HEK293 (cell line): Measurements from ENCODE around the gene MEI4.

Source experiments
- CTCF ChIA-PET: fragments of 350-600 bp; formaldehyde crosslinking; extraction: SDS; loops from one replicate; lab custom pipeline; 2021; ENCODE audit warnings: antibody characterized with exemption; lab: Yijun Ruan, JAX
- POLR2A ChIA-PET: fragments of 300-600 bp; formaldehyde crosslinking; extraction: SDS; loops from one replicate; lab custom pipeline; 2020; ENCODE audit warnings: antibody characterized with exemption, inconsistent platforms; lab: Yijun Ruan, JAX
- H3K27ac ChIP-seq: fragments of 200-500 bp; sonication (Bioruptor generic); 2 replicates; pipeline ENCODE4 v1.5.1; 2014; ENCODE audit warnings: low read depth, low read length, control low read depth, inconsistent platforms; ENCODE audit errors: extremely low read depth
- H3K36me3 ChIP-seq, 2 experiments: fragments of 200-500 bp in 1 of 2; sonication (Bioruptor generic) in 1 of 2; 1 replicate in 1 of 2; 2 replicates in 1 of 2; pipeline ENCODE4 v1.5.1; 2014 to 2017; ENCODE audit warnings: inconsistent platforms in 2 of 2, low read length in 2 of 2; ENCODE audit not compliant: control insufficient read depth in 2 of 2, insufficient read depth in 1 of 2
- H3K4me1 ChIP-seq: fragments of 200-500 bp; sonication (Bioruptor generic); 2 replicates; pipeline ENCODE4 v1.5.1; 2014; ENCODE audit warnings: mild to moderate bottlenecking, low read length, inconsistent platforms; ENCODE audit not compliant: control insufficient read depth, insufficient read depth
- H3K4me3 ChIP-seq: 2 replicates; pipeline ENCODE4 v1.5.1; 2011; ENCODE audit warnings: low read depth, mild to moderate bottlenecking, control low read depth, low read length, moderate library complexity
- H3K9me3 ChIP-seq: fragments of 200-500 bp; sonication (Bioruptor generic); 2 replicates; pipeline ENCODE4 v1.5.1; 2014; ENCODE audit warnings: low read depth, low read length, inconsistent platforms; ENCODE audit not compliant: control insufficient read depth, insufficient read depth
- GFI1B ChIP-seq: fragments of 450-650 bp; formaldehyde crosslinking; IDR thresholded peaks from 2 replicates; pipeline ENCODE4 v1.5.1; 2016; ENCODE audit warnings: missing biosample characterization, missing genetic modification characterization
- GLI4 ChIP-seq: fragments of 450-650 bp; formaldehyde crosslinking; IDR thresholded peaks from 2 replicates; pipeline ENCODE4 v1.5.1; 2016; ENCODE audit warnings: missing biosample characterization, missing genetic modification characterization
- SP2 ChIP-seq: fragments of 450-650 bp; formaldehyde crosslinking; IDR thresholded peaks from 2 replicates; pipeline ENCODE4 v1.5.1; 2016; ENCODE audit warnings: missing biosample characterization, missing genetic modification characterization
- ZEB2 ChIP-seq: fragments of 450-650 bp; formaldehyde crosslinking; IDR thresholded peaks from 2 replicates; pipeline ENCODE4 v1.5.1; 2016; ENCODE audit warnings: missing biosample characterization, missing genetic modification characterization
- ZIC2 ChIP-seq: fragments of 450-650 bp; formaldehyde crosslinking; IDR thresholded peaks from 2 replicates; pipeline ENCODE4 v1.5.1; 2016; ENCODE audit warnings: missing biosample characterization, missing genetic modification characterization
- ZNF146 ChIP-seq: fragments of 450-650 bp; formaldehyde crosslinking; IDR thresholded peaks from 2 replicates; pipeline ENCODE4 v1.5.1; 2016; ENCODE audit warnings: missing biosample characterization, missing genetic modification characterization
- ZNF157 ChIP-seq: fragments of 450-650 bp; formaldehyde crosslinking; IDR thresholded peaks from 2 replicates; pipeline ENCODE4 v1.5.1; 2016; ENCODE audit warnings: missing biosample characterization, missing genetic modification characterization
- ZNF311 ChIP-seq: fragments of 450-650 bp; formaldehyde crosslinking; IDR thresholded peaks from 2 replicates; pipeline ENCODE4 v1.5.1; 2017; ENCODE audit warnings: missing biosample characterization, missing genetic modification characterization, borderline replicate concordance
- ZNF341 ChIP-seq: fragments of 450-650 bp; formaldehyde crosslinking; IDR thresholded peaks from 2 replicates; pipeline ENCODE4; 2016; ENCODE audit warnings: low read depth, missing biosample characterization, missing genetic modification characterization
- ZNF391 ChIP-seq: fragments of 450-650 bp; formaldehyde crosslinking; IDR thresholded peaks from 2 replicates; pipeline ENCODE4 v1.5.1; 2016; ENCODE audit warnings: low read depth, missing biosample characterization, missing genetic modification characterization, borderline replicate concordance
- ZNF473 ChIP-seq: fragments of 450-650 bp; formaldehyde crosslinking; IDR thresholded peaks from 2 replicates; pipeline ENCODE4 v1.5.1; 2017; ENCODE audit warnings: missing biosample characterization, missing genetic modification characterization
- ZNF48 ChIP-seq: fragments of 450-650 bp; formaldehyde crosslinking; IDR thresholded peaks from 2 replicates; pipeline ENCODE4 v1.5.1; 2016; ENCODE audit warnings: missing biosample characterization, missing genetic modification characterization
- ZNF501 ChIP-seq: fragments of 450-650 bp; formaldehyde crosslinking; IDR thresholded peaks from 2 replicates; pipeline ENCODE4 v1.5.1; 2016; ENCODE audit warnings: missing biosample characterization, missing genetic modification characterization
- ZNF561 ChIP-seq: fragments of 450-650 bp; IDR thresholded peaks from 2 replicates; pipeline ENCODE4 v1.5.1; 2018; ENCODE audit warnings: missing biosample characterization, missing genetic modification characterization, borderline replicate concordance
- ZNF747 ChIP-seq: fragments of 450-650 bp; formaldehyde crosslinking; IDR thresholded peaks from 2 replicates; pipeline ENCODE4 v1.5.1; 2016; ENCODE audit warnings: missing biosample characterization, missing genetic modification characterization
- ZNF768 ChIP-seq: fragments of 450-650 bp; formaldehyde crosslinking; IDR thresholded peaks from 2 replicates; pipeline ENCODE4 v1.5.1; 2018; ENCODE audit warnings: missing biosample characterization, mild to moderate bottlenecking, missing genetic modification characterization
- ZNF792 ChIP-seq: fragments of 450-650 bp; formaldehyde crosslinking; IDR thresholded peaks from 2 replicates; pipeline ENCODE4 v1.5.1; 2016; ENCODE audit warnings: missing biosample characterization, missing genetic modification characterization
- ZNF830 ChIP-seq: fragments of 450-650 bp; IDR thresholded peaks from 2 replicates; pipeline ENCODE4 v1.5.0; 2018; ENCODE audit warnings: missing biosample characterization, missing genetic modification characterization, low read depth, mild to moderate bottlenecking, moderate library complexity
- ZSCAN16 ChIP-seq: fragments of 450-650 bp; formaldehyde crosslinking; IDR thresholded peaks from 2 replicates; pipeline ENCODE4 v1.5.1; 2016; ENCODE audit warnings: missing biosample characterization, missing genetic modification characterization
- TF ChIP-seq, protein P1 (sequence below): fragments of 450-650 bp; formaldehyde crosslinking; IDR thresholded peaks from 2 replicates; pipeline ENCODE4 v1.5.1; 2017; ENCODE audit warnings: missing biosample characterization, missing genetic modification characterization
- TF ChIP-seq, protein P2 (sequence below): sonication (generic); formaldehyde crosslinking; IDR thresholded peaks from 2 replicates; pipeline ENCODE4 v1.8.1; 2022; ENCODE audit warnings: mild to moderate bottlenecking, moderate library complexity, missing genetic modification reagents
- TF ChIP-seq, protein P3 (sequence below): fragments of 450-650 bp; formaldehyde crosslinking; optimal IDR thresholded peaks from 2 replicates; pipeline ENCODE3; 2016; ENCODE audit warnings: missing biosample characterization, mild to moderate bottlenecking, missing genetic modification characterization
- TF ChIP-seq, protein P4 (sequence below): fragments of 450-650 bp; formaldehyde crosslinking; conservative IDR thresholded peaks from 2 replicates; pipeline ENCODE4 v1.5.1; 2016; ENCODE audit warnings: low read depth, missing biosample characterization, missing genetic modification characterization
- TF ChIP-seq, protein P5 (sequence below): fragments of 450-650 bp; formaldehyde crosslinking; IDR thresholded peaks from 2 replicates; pipeline ENCODE4; 2016; ENCODE audit warnings: missing biosample characterization, missing genetic modification characterization
- TF ChIP-seq, protein P6 (sequence below): fragments of 450-650 bp; formaldehyde crosslinking; IDR thresholded peaks from 2 replicates; pipeline ENCODE4 v1.5.1; 2016; ENCODE audit warnings: missing biosample characterization, missing genetic modification characterization, low read depth

The MEI4 gene

DNA sequence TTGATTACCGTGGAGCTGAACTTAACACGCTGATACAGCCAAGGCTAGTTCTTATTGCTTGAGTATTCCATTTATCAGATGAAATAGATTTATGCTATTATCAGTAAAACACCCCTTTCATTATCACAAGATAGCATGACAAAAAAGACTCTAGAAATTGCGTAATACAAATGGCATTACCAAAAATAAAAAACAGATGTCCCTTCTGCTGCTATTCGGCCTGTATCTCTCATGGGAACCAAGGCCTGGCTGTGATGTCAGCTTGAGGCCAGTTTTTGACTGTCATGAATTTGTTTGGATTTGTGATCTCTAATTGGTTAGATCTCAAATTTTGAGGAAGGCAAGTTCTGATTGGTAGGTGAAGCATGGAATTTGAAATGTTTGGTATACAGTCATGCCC is 25.2 kb downstream of the MEI4 start:
- H3K4me1 ChIP-seq, result no peaks in the 10 kb centered on the region
- H3K27ac ChIP-seq, result no peak overlapping the region
- H3K36me3 ChIP-seq, result no peaks in the 10 kb centered on the region
- no peak overlapping the region for H3K4me3 ChIP-seq
- TF ChIP-seq ZSCAN16 (tag by site-specific recombination) (no peak), ZNF311 (no peak), GFI1B (tag by site-specific recombination) (no peak), ZNF747 (tag by site-specific recombination) (no peak), ZNF341 (tag by site-specific recombination) (no peak), ZNF391 (tag by site-specific recombination) (no peak), ZIC2 (no peak), ZNF792 (tag by site-specific recombination) (no peak), ZEB2 (tag by site-specific recombination) (no peak), ZNF48 (tag by site-specific recombination) (no peak), ZNF501 (tag by site-specific recombination) (no peak)
- TF ChIP-seq, protein P1, sequence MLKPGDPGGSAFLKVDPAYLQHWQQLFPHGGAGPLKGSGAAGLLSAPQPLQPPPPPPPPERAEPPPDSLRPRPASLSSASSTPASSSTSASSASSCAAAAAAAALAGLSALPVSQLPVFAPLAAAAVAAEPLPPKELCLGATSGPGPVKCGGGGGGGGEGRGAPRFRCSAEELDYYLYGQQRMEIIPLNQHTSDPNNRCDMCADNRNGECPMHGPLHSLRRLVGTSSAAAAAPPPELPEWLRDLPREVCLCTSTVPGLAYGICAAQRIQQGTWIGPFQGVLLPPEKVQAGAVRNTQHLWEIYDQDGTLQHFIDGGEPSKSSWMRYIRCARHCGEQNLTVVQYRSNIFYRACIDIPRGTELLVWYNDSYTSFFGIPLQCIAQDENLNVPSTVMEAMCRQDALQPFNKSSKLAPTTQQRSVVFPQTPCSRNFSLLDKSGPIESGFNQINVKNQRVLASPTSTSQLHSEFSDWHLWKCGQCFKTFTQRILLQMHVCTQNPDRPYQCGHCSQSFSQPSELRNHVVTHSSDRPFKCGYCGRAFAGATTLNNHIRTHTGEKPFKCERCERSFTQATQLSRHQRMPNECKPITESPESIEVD (tag by site-specific recombination), result no peak
- TF ChIP-seq, protein P2, sequence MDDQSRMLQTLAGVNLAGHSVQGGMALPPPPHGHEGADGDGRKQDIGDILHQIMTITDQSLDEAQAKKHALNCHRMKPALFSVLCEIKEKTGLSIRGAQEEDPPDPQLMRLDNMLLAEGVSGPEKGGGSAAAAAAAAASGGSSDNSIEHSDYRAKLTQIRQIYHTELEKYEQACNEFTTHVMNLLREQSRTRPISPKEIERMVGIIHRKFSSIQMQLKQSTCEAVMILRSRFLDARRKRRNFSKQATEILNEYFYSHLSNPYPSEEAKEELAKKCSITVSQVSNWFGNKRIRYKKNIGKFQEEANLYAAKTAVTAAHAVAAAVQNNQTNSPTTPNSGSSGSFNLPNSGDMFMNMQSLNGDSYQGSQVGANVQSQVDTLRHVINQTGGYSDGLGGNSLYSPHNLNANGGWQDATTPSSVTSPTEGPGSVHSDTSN (CRISPR knock-in tag), result no peak
- TF ChIP-seq, protein P3, sequence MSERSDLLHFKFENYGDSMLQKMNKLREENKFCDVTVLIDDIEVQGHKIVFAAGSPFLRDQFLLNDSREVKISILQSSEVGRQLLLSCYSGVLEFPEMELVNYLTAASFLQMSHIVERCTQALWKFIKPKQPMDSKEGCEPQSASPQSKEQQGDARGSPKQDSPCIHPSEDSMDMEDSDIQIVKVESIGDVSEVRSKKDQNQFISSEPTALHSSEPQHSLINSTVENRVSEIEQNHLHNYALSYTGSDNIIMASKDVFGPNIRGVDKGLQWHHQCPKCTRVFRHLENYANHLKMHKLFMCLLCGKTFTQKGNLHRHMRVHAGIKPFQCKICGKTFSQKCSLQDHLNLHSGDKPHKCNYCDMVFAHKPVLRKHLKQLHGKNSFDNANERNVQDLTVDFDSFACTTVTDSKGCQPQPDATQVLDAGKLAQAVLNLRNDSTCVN (tag by site-specific recombination), result no peak
- TF ChIP-seq, protein P4, sequence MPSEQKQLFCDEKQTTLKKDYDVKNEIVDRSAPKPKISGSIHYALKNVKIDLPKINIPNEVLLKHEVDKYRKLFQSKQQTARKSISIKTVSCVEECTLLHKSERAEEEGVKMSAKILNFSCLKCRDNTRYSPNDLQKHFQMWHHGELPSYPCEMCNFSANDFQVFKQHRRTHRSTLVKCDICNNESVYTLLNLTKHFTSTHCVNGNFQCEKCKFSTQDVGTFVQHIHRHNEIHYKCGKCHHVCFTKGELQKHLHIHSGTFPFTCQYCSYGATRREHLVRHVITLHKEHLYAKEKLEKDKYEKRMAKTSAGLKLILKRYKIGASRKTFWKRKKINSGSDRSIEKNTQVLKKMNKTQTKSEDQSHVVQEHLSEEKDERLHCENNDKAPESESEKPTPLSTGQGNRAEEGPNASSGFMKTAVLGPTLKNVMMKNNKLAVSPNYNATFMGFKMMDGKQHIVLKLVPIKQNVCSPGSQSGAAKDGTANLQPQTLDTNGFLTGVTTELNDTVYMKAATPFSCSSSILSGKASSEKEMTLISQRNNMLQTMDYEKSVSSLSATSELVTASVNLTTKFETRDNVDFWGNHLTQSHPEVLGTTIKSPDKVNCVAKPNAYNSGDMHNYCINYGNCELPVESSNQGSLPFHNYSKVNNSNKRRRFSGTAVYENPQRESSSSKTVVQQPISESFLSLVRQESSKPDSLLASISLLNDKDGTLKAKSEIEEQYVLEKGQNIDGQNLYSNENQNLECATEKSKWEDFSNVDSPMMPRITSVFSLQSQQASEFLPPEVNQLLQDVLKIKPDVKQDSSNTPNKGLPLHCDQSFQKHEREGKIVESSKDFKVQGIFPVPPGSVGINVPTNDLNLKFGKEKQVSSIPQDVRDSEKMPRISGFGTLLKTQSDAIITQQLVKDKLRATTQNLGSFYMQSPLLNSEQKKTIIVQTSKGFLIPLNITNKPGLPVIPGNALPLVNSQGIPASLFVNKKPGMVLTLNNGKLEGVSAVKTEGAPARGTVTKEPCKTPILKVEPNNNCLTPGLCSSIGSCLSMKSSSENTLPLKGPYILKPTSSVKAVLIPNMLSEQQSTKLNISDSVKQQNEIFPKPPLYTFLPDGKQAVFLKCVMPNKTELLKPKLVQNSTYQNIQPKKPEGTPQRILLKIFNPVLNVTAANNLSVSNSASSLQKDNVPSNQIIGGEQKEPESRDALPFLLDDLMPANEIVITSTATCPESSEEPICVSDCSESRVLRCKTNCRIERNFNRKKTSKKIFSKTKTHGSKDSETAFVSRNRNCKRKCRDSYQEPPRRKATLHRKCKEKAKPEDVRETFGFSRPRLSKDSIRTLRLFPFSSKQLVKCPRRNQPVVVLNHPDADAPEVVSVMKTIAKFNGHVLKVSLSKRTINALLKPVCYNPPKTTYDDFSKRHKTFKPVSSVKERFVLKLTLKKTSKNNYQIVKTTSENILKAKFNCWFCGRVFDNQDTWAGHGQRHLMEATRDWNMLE, result no peak
- ChIA-PET CTCF (no interaction called here), POLR2A (no interaction called here)
- no peaks in the 10 kb centered on the region for H3K9me3 ChIP-seq

DNA sequence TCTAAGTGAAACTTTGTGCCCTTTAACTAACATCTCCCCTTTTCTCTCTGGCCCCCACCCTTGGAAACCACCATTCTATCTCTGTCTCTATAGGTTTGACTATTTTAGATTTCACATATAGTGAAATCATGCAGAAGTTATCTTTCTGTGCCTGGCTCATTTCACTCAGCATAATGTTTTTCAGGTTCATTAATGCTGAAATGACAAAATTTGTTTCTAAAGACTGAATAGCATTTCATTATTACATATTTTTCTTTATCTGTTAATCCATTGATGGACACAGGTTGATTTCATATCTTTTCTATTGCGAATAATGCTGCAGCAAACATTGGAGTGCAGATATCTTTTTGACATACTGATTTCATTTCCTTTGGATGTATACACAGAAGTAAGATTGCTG is 30.7 kb downstream of the MEI4 start:
- no peaks in the 10 kb centered on the region for H3K36me3 ChIP-seq
- no peak overlapping the region for H3K4me3 ChIP-seq
- H3K4me1 ChIP-seq, result no peaks in the 10 kb centered on the region
- POLR2A ChIA-PET, result no interaction called here
- no peak overlapping the region for H3K27ac ChIP-seq
- CTCF ChIA-PET, result no interaction called here
- H3K9me3 ChIP-seq, result no peaks in the 10 kb centered on the region
- no peak for TF ChIP-seq SP2 (tag by site-specific recombination)
- TF ChIP-seq ZNF146 (tag by site-specific recombination), result no peak
- TF ChIP-seq ZNF830, result no peak
- TF ChIP-seq, protein P5, sequence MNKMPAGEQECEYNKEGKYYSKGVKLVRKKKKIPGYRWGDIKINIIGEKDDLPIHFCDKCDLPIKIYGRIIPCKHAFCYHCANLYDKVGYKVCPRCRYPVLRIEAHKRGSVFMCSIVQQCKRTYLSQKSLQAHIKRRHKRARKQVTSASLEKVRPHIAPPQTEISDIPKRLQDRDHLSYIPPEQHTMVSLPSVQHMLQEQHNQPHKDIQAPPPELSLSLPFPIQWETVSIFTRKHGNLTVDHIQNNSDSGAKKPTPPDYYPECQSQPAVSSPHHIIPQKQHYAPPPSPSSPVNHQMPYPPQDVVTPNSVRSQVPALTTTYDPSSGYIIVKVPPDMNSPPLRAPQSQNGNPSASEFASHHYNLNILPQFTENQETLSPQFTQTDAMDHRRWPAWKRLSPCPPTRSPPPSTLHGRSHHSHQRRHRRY (tag by site-specific recombination), result no peak
- no peak for TF ChIP-seq ZNF473 (tag by site-specific recombination)
- TF ChIP-seq GLI4 (tag by site-specific recombination), result no peak
- no peak for TF ChIP-seq ZNF768 (tag by site-specific recombination)
- no peak for TF ChIP-seq ZNF157 (tag by site-specific recombination)
- no peak for TF ChIP-seq ZNF561
- TF ChIP-seq ZNF311, result no peak
- TF ChIP-seq, protein P6, sequence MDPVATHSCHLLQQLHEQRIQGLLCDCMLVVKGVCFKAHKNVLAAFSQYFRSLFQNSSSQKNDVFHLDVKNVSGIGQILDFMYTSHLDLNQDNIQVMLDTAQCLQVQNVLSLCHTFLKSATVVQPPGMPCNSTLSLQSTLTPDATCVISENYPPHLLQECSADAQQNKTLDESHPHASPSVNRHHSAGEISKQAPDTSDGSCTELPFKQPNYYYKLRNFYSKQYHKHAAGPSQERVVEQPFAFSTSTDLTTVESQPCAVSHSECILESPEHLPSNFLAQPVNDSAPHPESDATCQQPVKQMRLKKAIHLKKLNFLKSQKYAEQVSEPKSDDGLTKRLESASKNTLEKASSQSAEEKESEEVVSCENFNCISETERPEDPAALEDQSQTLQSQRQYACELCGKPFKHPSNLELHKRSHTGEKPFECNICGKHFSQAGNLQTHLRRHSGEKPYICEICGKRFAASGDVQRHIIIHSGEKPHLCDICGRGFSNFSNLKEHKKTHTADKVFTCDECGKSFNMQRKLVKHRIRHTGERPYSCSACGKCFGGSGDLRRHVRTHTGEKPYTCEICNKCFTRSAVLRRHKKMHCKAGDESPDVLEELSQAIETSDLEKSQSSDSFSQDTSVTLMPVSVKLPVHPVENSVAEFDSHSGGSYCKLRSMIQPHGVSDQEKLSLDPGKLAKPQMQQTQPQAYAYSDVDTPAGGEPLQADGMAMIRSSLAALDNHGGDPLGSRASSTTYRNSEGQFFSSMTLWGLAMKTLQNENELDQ (tag by site-specific recombination), result no peak
